Measurements from ENCODE around the gene MCM5. TPM values are rescaled to one million over a fixed set of nuclear protein-coding genes. Genes with fewer than 3 reads are reported as not detected.
"Not testable (repeated sequence)": the region's sequence is repeated elsewhere in the genome, so short reads cannot be mapped to it uniquely, and the experiment has no call there.

The MCM5 gene
- total RNA-seq, 1 donor from 2014 or later: 12.8 TPM

GRCh38 chr22:35470903-35471321, 71.0 kb downstream of the MCM5 start:
- TF ChIP-seq CTCF (IDR thresholded peaks at IDR 0.05; ENCODE audit: insufficient read depth, low read depth, low read length) (peak; percentile 29), EZH2 (IDR thresholded peaks at IDR 0.05; ENCODE audit: insufficient read depth, low read length) (no peak)
- H3K27me3 ChIP-seq (ENCODE audit: insufficient read depth, low read length): no peaks in the 10 kb centered on the region
- peak; percentile 68 for FAIRE-seq
- H3K4me3 Mint-ChIP-seq (ENCODE audit: unreplicated experiment): no peak overlapping the region
- H3K4me1 ChIP-seq (ENCODE audit: insufficient read depth, low read length): peaks cover 8% of the 10 kb centered on the region
- H3K9ac ChIP-seq (ENCODE audit: low read length): peak overlapping the region; percentile 37
- H3K36me3 ChIP-seq (ENCODE audit: insufficient read depth, low read length): no peaks in the 10 kb centered on the region
- peaks cover 7% of the 10 kb centered on the region for H3K27me3 Mint-ChIP-seq (ENCODE audit: low read depth, unreplicated experiment)
- no peak overlapping the region for H2AFZ ChIP-seq (ENCODE audit: low read depth, low read length)
- H3K9me3 ChIP-seq (ENCODE audit: insufficient read depth, low read depth, low read length): no peaks in the 10 kb centered on the region
- H3K4me2 ChIP-seq (ENCODE audit: low read length): peak overlapping the region; percentile 71
- peak overlapping the region; percentile 84 for H3K27ac Mint-ChIP-seq (ENCODE audit: unreplicated experiment)
- no peak overlapping the region for H3K4me3 ChIP-seq (ENCODE audit: insufficient read depth, low read depth, low read length)
- peaks cover 13% of the 10 kb centered on the region for H3K4me1 Mint-ChIP-seq (ENCODE audit: low read depth, unreplicated experiment)
- DNase-seq (ENCODE audit: low read depth): peak; percentile 25
- no peaks in the 10 kb centered on the region for H3K79me2 ChIP-seq (ENCODE audit: insufficient read depth, low read length)
- no peaks in the 10 kb centered on the region for H4K20me1 ChIP-seq (ENCODE audit: insufficient read depth, low read length)
- peaks cover 12% of the 10 kb centered on the region for H3K9me3 Mint-ChIP-seq (ENCODE audit: unreplicated experiment)
- peaks cover 3% of the 10 kb centered on the region for H3K36me3 Mint-ChIP-seq (ENCODE audit: low read depth, unreplicated experiment)
- H3K27ac ChIP-seq (ENCODE audit: low read depth, low read length): peak overlapping the region; percentile 38

GRCh38 chr22:35471566-35471965, 71.6 kb downstream of the MCM5 start:
- peak overlapping the region; percentile 38 for H3K27ac ChIP-seq (ENCODE audit: low read depth, low read length)
- not testable (repeated sequence) for H3K36me3 Mint-ChIP-seq (ENCODE audit: low read depth, unreplicated experiment); H3K4me3 Mint-ChIP-seq (ENCODE audit: unreplicated experiment); H3K27me3 ChIP-seq (ENCODE audit: insufficient read depth, low read length); H3K36me3 ChIP-seq (ENCODE audit: insufficient read depth, low read length); H3K79me2 ChIP-seq (ENCODE audit: insufficient read depth, low read length); H2AFZ ChIP-seq (ENCODE audit: low read depth, low read length); H3K4me3 ChIP-seq (ENCODE audit: insufficient read depth, low read depth, low read length); H3K9me3 ChIP-seq (ENCODE audit: insufficient read depth, low read depth, low read length); H4K20me1 ChIP-seq (ENCODE audit: insufficient read depth, low read length); FAIRE-seq; H3K27me3 Mint-ChIP-seq (ENCODE audit: low read depth, unreplicated experiment)
- peak; percentile 17 for DNase-seq (ENCODE audit: low read depth)
- H3K4me1 ChIP-seq (ENCODE audit: insufficient read depth, low read length): peaks cover 15% of the 10 kb centered on the region
- peak overlapping the region; percentile 71 for H3K4me2 ChIP-seq (ENCODE audit: low read length)
- peaks cover 12% of the 10 kb centered on the region for H3K9me3 Mint-ChIP-seq (ENCODE audit: unreplicated experiment)
- peaks cover 13% of the 10 kb centered on the region for H3K4me1 Mint-ChIP-seq (ENCODE audit: low read depth, unreplicated experiment)
- peak overlapping the region; percentile 84 for H3K27ac Mint-ChIP-seq (ENCODE audit: unreplicated experiment)
- peak overlapping the region; percentile 37 for H3K9ac ChIP-seq (ENCODE audit: low read length)

- Histone ChIP-seq H3K4me2 (ENCODE audit: low read length) (no peak overlapping the region), H4K20me1 (ENCODE audit: insufficient read depth, low read length) (no peaks in the 10 kb centered on the region), H3K27ac (ENCODE audit: low read depth, low read length) (no peak overlapping the region), H3K27me3 (ENCODE audit: insufficient read depth, low read length) (no peaks in the 10 kb centered on the region), H3K9ac (ENCODE audit: low read length) (no peak overlapping the region), H3K9me3 (ENCODE audit: insufficient read depth, low read depth, low read length) (no peaks in the 10 kb centered on the region), H3K4me1 (ENCODE audit: insufficient read depth, low read length) (peaks cover 16% of the 10 kb centered on the region), H3K79me2 (ENCODE audit: insufficient read depth, low read length) (no peaks in the 10 kb centered on the region), H3K36me3 (ENCODE audit: insufficient read depth, low read length) (no peaks in the 10 kb centered on the region), H3K4me3 (ENCODE audit: insufficient read depth, low read depth, low read length) (no peak overlapping the region), H2AFZ (ENCODE audit: low read depth, low read length) (no peak overlapping the region)
- Mint-ChIP-seq H3K4me3 (ENCODE audit: unreplicated experiment) (no peak overlapping the region), H3K4me1 (ENCODE audit: low read depth, unreplicated experiment) (peaks cover 13% of the 10 kb centered on the region), H3K9me3 (ENCODE audit: unreplicated experiment) (peaks cover 12% of the 10 kb centered on the region), H3K36me3 (ENCODE audit: low read depth, unreplicated experiment) (peaks cover 3% of the 10 kb centered on the region), H3K27ac (ENCODE audit: unreplicated experiment) (no peak overlapping the region), H3K27me3 (ENCODE audit: low read depth, unreplicated experiment) (peaks cover 9% of the 10 kb centered on the region)
- TF ChIP-seq CTCF (IDR thresholded peaks at IDR 0.05; ENCODE audit: insufficient read depth, low read depth, low read length) (no peak), EZH2 (IDR thresholded peaks at IDR 0.05; ENCODE audit: insufficient read depth, low read length) (no peak)
- FAIRE-seq (no peak), DNase-seq (ENCODE audit: low read depth) (no peak)
Measured at GRCh38 chr22:35472488-35472887, 72.5 kb downstream of the MCM5 start.
